Activated gamma-delta T cell treated with Interleukin-2 at 50 U/mL for 16 hours (primary cell): ENCODE results near the gene DLEC1.
A peak's percentile ranks its signal among the peaks of the same experiment; 100 is the strongest.

ENCODE experiments used
- DNase-seq: peaks from one replicate; pipeline ENCODE4 v3.0.0-alpha.2; 2020

DLEC1 gene

GRCh38 chr3:38039101-38039898, at the start of gene DLEC1:
DLEC1 (plus strand) TSS chr3:38039208; CDS start chr3:38039226, 18 bp downstream.
- DNase-seq: peak; percentile 81

- no peak for DNase-seq
These were observed 49.1 kb upstream of the DLEC1 start for GRCh38 chr3:37989821-37990480.

- DNase-seq: no peak
These were observed 48.5 kb upstream of the DLEC1 start, which contains the start of gene VILL for GRCh38 chr3:37990527-37990926. VILL (plus strand) TSS chr3:37990786; CDS start chr3:37993673, 2,887 bp downstream.

GRCh38 chr3:37991109-37991508, 47.9 kb upstream of the DLEC1 start:
- DNase-seq: no peak

GRCh38 chr3:37991823-37992222, 47.2 kb upstream of the DLEC1 start:
- DNase-seq: no peak

- no peak for DNase-seq
These were observed 46.5 kb upstream of the DLEC1 start for GRCh38 chr3:37992271-37993066.

- no peak for DNase-seq
These were observed 45.9 kb upstream of the DLEC1 start for GRCh38 chr3:37993067-37993455.

GRCh38 chr3:37993460-37993819, 45.6 kb upstream of the DLEC1 start:
- no peak for DNase-seq

GRCh38 chr3:37993820-37994638, 45.0 kb upstream of the DLEC1 start:
- peak; percentile 51 for DNase-seq

- DNase-seq: no peak
These were observed 44.4 kb upstream of the DLEC1 start for GRCh38 chr3:37994639-37994972.

- no peak for DNase-seq
These were observed 43.1 kb upstream of the DLEC1 start for GRCh38 chr3:37995652-37996641.

GRCh38 chr3:37996785-37997301, 42.2 kb upstream of the DLEC1 start:
- DNase-seq: peak; percentile 77

- DNase-seq: no peak
These were observed 41.7 kb upstream of the DLEC1 start for GRCh38 chr3:37997342-37997741.

GRCh38 chr3:37997791-37998370, 41.1 kb upstream of the DLEC1 start:
- DNase-seq: no peak

- no peak for DNase-seq
These were observed 39.2 kb upstream of the DLEC1 start for GRCh38 chr3:37999836-38000235.

- DNase-seq: no peak
These were observed 38.6 kb upstream of the DLEC1 start for GRCh38 chr3:38000242-38000916.

- DNase-seq: no peak
These were observed 38.0 kb upstream of the DLEC1 start for GRCh38 chr3:38000965-38001455.

GRCh38 chr3:38001456-38002081, 37.4 kb upstream of the DLEC1 start:
- no peak for DNase-seq

- no peak for DNase-seq
These were observed 36.6 kb upstream of the DLEC1 start for GRCh38 chr3:38002291-38002876.
